ENCODE data around the gene RBM15B.

GRCh38 chr3:51381333-51381705 lies 9.8 kb upstream of the RBM15B start:
- TF ChIP-seq, protein P1, sequence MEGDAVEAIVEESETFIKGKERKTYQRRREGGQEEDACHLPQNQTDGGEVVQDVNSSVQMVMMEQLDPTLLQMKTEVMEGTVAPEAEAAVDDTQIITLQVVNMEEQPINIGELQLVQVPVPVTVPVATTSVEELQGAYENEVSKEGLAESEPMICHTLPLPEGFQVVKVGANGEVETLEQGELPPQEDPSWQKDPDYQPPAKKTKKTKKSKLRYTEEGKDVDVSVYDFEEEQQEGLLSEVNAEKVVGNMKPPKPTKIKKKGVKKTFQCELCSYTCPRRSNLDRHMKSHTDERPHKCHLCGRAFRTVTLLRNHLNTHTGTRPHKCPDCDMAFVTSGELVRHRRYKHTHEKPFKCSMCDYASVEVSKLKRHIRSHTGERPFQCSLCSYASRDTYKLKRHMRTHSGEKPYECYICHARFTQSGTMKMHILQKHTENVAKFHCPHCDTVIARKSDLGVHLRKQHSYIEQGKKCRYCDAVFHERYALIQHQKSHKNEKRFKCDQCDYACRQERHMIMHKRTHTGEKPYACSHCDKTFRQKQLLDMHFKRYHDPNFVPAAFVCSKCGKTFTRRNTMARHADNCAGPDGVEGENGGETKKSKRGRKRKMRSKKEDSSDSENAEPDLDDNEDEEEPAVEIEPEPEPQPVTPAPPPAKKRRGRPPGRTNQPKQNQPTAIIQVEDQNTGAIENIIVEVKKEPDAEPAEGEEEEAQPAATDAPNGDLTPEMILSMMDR (IDR thresholded peaks at IDR 0.05) = no peak
- no peak for TF ChIP-seq POLR2A (IDR thresholded peaks at IDR 0.05)

All from lower leg skin (tissue), 3 donors.